Left lung (tissue), 10 donors: Measurements from ENCODE around the gene FMNL2. TPM values are rescaled to one million over a fixed set of nuclear protein-coding genes. Genes with fewer than 3 reads are reported as not detected.

Experiments
- ATAC-seq: fragments of 200-7000 bp; cut with Tn5 transposase; one replicate; pipeline ENCODE4 v1.9.1; 2020; ENCODE audit warnings: moderate library complexity
- DNase-seq, 4 donors: peaks; one replicate each; pipeline ENCODE4 v3.0.0-alpha.2; 2013 to 2020
- H3K27ac ChIP-seq, 2 donors: fragments of 200-600 bp; sonication (generic) in 1 of 2; one replicate each; pipeline versions ENCODE4 v1.5.0 to v1.8.0; 2020 to 2021
- H3K27me3 ChIP-seq, 2 donors: fragments of 200-600 bp; sonication (generic) in 1 of 2; one replicate each; pipeline versions ENCODE4 v1.5.0 to v1.8.0; 2020 to 2021
- H3K36me3 ChIP-seq, 2 donors: fragments of 200-600 bp; sonication (generic) in 1 of 2; one replicate each; pipeline versions ENCODE4 v1.5.0 to v1.8.0; 2020 to 2021
- H3K4me1 ChIP-seq, 2 donors: fragments of 200-600 bp; one replicate each; pipeline ENCODE4 v1.8.0; 2021
- H3K4me3 ChIP-seq, 2 donors: fragments of 200-600 bp; sonication (generic) in 1 of 2; one replicate each; pipeline versions ENCODE4 v1.5.0 to v1.8.0; 2020 to 2021; ENCODE audit warnings: mild to moderate bottlenecking in 1 of 2
- H3K9me3 ChIP-seq, 2 donors: fragments of 200-600 bp; sonication (generic) in 1 of 2; one replicate each; pipeline versions ENCODE4 v1.5.0 to v1.8.0; 2020 to 2021
- intact Hi-C, 2 donors: fragments of 100-400 bp; cut with DNase I; formaldehyde crosslinking; loops; one replicate each; pipeline versions ENCODE4 v1.11.2 to v1.14.2; 2022
- polyA plus RNA-seq, 6 donors: library from polyadenylated mRNA; unstranded; fragments of 120-200 nt; gene quantifications; one replicate each; pipeline ENCODE4 v1.2.1, GENCODE V29; 2013; ENCODE audit not compliant: insufficient read length in 6 of 6
- total RNA-seq, 2 donors: library from RNA; stranded (reverse); fragmentation: NEBNext Ultra II Directional; extraction: Animal tissue kit (Norgen Biotek cat#: 25700); gene quantifications; one replicate each; pipeline ENCODE4 v1.2.1, GENCODE V29; 2021
- TF ChIP-seq, protein P1 (sequence below), 2 donors: fragments of 200-600 bp; sonication (generic) in 1 of 2; IDR thresholded peaks; one replicate each; pipeline versions ENCODE4 v1.5.0 to v1.8.0; 2021; ENCODE audit warnings: antibody characterized with exemption in 2 of 2
- donor health status: DM: no; HTN: yes; CAD: no.
- donor health status: DM: no; HTN: no; CAD: no.

Gene FMNL2
- total and polyA plus RNA-seq, 8 donors: 36.3 to 90.0 (median 77.7) TPM

- H3K9me3 ChIP-seq: no peaks in the 10 kb centered on the region
- ATAC-seq (no peak), DNase-seq (no peak)
- H3K4me1 ChIP-seq: peaks cover 0 to 4% of the 10 kb centered on the region in 2 donors
- no peak overlapping the region for H3K4me3 ChIP-seq
- no peaks in the 10 kb centered on the region for H3K27me3 ChIP-seq
- TF ChIP-seq, protein P1, sequence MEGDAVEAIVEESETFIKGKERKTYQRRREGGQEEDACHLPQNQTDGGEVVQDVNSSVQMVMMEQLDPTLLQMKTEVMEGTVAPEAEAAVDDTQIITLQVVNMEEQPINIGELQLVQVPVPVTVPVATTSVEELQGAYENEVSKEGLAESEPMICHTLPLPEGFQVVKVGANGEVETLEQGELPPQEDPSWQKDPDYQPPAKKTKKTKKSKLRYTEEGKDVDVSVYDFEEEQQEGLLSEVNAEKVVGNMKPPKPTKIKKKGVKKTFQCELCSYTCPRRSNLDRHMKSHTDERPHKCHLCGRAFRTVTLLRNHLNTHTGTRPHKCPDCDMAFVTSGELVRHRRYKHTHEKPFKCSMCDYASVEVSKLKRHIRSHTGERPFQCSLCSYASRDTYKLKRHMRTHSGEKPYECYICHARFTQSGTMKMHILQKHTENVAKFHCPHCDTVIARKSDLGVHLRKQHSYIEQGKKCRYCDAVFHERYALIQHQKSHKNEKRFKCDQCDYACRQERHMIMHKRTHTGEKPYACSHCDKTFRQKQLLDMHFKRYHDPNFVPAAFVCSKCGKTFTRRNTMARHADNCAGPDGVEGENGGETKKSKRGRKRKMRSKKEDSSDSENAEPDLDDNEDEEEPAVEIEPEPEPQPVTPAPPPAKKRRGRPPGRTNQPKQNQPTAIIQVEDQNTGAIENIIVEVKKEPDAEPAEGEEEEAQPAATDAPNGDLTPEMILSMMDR (IDR thresholded peaks at IDR 0.05): no peak
- H3K36me3 ChIP-seq: no peaks in the 10 kb centered on the region
- intact Hi-C loops: no loop called here
- no peak overlapping the region for H3K27ac ChIP-seq
These were observed 18.4 kb downstream of the FMNL2 start for GRCh38 chr2:152353364-152353763.

GRCh38 chr2:152354069-152354755 is 19.2 kb downstream of the FMNL2 start:
- Histone ChIP-seq H3K27me3 (no peaks in the 10 kb centered on the region), H3K4me3 (no peak overlapping the region), H3K27ac (peak overlapping the region in 1 of 2 donors; percentile 24), H3K36me3 (no peaks in the 10 kb centered on the region), H3K9me3 (no peaks in the 10 kb centered on the region), H3K4me1 (peaks cover 0 to 7% of the 10 kb centered on the region in 2 donors)
- TF ChIP-seq, protein P1 (IDR thresholded peaks at IDR 0.05): no peak
- intact Hi-C loops: no loop called here
- DNase-seq: no peak
- no peak for ATAC-seq

DNA sequence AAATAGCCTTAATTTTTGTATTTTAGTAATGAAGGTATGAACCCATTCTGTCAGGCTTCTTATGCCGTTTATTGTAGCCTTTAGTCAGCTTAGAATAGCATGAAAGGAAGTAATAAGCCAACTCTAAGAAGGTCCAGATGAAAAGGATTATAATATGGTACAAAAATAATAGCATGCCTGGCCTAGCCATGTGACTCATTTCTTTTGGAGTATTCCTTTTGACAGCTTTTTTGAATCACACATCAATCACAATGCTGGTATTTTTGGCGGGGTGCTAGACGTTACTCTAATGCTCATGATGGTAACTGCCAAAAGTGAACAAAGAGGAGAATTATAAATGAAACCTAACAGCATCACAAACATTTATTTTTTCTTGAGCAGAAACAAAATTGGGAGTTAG is 19.9 kb downstream of the FMNL2 start:
- TF ChIP-seq, protein P1 (IDR thresholded peaks at IDR 0.05): no peak
- DNase-seq (no peak), ATAC-seq (no peak)
- Histone ChIP-seq H3K27me3 (no peaks in the 10 kb centered on the region), H3K4me1 (peaks cover 0 to 10% of the 10 kb centered on the region in 2 donors), H3K9me3 (no peaks in the 10 kb centered on the region), H3K4me3 (no peak overlapping the region), H3K27ac (peak overlapping the region in 1 of 2 donors; percentile 24), H3K36me3 (no peaks in the 10 kb centered on the region)
- intact Hi-C loops: no loop called here

GRCh38 chr2:152355409-152355831 is 20.4 kb downstream of the FMNL2 start:
- Histone ChIP-seq H3K9me3 (no peaks in the 10 kb centered on the region), H3K4me3 (no peak overlapping the region), H3K4me1 (peaks cover 0 to 10% of the 10 kb centered on the region in 2 donors), H3K27ac (peak overlapping the region in 1 of 2 donors; percentile 24), H3K27me3 (no peaks in the 10 kb centered on the region), H3K36me3 (no peaks in the 10 kb centered on the region)
- no peak for DNase-seq
- TF ChIP-seq, protein P1 (IDR thresholded peaks at IDR 0.05): no peak
- ATAC-seq: no peak
- intact Hi-C loops: no loop called here

DNA sequence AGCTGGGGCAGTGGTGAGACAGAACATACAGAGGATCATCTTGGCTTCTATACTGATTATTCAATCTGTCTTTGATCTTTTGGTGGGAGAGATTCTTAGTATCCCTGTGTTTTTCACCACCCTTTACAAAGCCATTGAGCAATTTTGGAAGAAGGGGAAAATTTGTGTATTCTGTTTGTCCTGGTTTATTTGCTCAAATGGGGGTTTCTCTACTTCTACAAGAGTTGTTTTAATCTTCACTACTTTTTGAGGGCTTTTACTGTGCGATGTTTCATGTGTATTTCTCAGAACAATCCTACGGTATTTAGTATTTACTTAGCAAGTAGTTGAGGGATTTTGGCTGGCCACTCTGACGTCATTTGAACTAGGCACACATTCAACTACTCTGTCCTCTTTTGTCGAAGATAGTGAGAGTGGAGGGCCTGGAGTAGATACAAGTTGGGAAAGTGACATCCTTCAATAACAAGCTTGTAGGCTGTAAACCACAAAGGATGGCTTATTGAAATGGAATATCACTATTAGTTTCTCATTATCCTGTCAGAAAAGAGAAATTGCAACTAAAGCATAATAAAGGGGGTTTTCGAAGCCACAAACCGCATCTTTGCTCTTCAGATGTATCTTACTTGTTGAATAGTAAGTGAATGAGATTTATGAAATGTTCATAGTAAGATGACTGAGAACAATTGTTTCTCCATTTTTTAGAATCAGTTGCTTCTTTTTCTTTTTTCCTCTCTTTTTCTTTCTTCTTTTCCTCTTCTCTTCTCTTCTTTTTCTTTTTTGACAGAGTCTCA is 24.8 kb downstream of the FMNL2 start:
- no peaks in the 10 kb centered on the region for H3K36me3 ChIP-seq
- DNase-seq: no peak
- peaks cover 0 to 6% of the 10 kb centered on the region in 2 donors for H3K4me1 ChIP-seq
- no peak overlapping the region for H3K27ac ChIP-seq
- no peaks in the 10 kb centered on the region for H3K27me3 ChIP-seq
- TF ChIP-seq, protein P1 (IDR thresholded peaks at IDR 0.05): no peak
- H3K9me3 ChIP-seq: no peaks in the 10 kb centered on the region
- H3K4me3 ChIP-seq: no peak overlapping the region
- intact Hi-C loops: no loop called here
- ATAC-seq: peak; percentile 74
